HEK293 (cell line): Measurements from ENCODE around the gene RGS7BP.

Experiments used
- ZNF112 ChIP-seq: fragments of 450-650 bp; formaldehyde crosslinking; IDR thresholded peaks from 2 replicates; pipeline ENCODE4 v1.5.0; 2017; ENCODE audit warnings: missing biosample characterization, missing genetic modification characterization
- TF ChIP-seq, protein P1 (sequence below): fragments of 450-650 bp; formaldehyde crosslinking; IDR thresholded peaks from 2 replicates; pipeline ENCODE4; 2016; ENCODE audit warnings: missing biosample characterization, missing genetic modification characterization

DNA sequence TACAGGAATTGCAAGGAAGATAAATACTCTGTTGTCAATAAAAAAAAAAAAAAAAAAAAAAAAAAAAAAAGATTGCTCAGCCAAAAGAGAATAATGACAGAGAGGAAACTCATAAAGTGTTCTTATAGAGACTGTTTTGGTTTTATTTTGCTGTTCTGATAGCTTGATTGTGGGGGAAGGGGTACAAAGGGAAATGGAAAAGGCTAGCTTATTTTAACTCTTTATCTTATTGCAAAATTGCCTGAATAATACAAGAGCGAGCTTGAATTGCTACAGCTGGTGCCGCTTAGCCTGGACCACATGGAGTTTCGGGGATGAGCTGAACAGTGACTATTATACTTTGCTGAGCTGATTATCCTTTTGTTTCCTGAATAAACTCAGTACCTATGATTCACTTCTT is 153.5 kb downstream of the RGS7BP start:
- TF ChIP-seq, protein P1, sequence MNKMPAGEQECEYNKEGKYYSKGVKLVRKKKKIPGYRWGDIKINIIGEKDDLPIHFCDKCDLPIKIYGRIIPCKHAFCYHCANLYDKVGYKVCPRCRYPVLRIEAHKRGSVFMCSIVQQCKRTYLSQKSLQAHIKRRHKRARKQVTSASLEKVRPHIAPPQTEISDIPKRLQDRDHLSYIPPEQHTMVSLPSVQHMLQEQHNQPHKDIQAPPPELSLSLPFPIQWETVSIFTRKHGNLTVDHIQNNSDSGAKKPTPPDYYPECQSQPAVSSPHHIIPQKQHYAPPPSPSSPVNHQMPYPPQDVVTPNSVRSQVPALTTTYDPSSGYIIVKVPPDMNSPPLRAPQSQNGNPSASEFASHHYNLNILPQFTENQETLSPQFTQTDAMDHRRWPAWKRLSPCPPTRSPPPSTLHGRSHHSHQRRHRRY: no peak
- TF ChIP-seq ZNF112 (tag by site-specific recombination): no peak
